Stimulated activated memory B cell treated with anti-CD40 and anti-IgM and Interleukin-4, amounts not matched to agents 10 μg/mL and 1 μg/mL and 100 μg/mL, for 72 hours (primary cell): ENCODE results near the gene ZGPAT.

Experiments
- ATAC-seq: fragments of 150-1000 bp; cut with Tn5 transposase; 2 replicates; pipeline ENCODE4 v1.10.0; 2021
- H3K27ac Mint-ChIP-seq: one replicate; pipeline ENCODE4 v1.8.0; 2022; ENCODE audit warnings: mild to moderate bottlenecking, mixed read lengths
- H3K27me3 Mint-ChIP-seq: one replicate; pipeline ENCODE4 v1.8.0; 2022; ENCODE audit warnings: mixed read lengths
- H3K36me3 Mint-ChIP-seq: one replicate; pipeline ENCODE4 v1.8.0; 2022; ENCODE audit warnings: mixed read lengths
- H3K4me1 Mint-ChIP-seq: one replicate; pipeline ENCODE4 v1.8.0; 2022; ENCODE audit warnings: mixed read lengths
- H3K4me3 Mint-ChIP-seq: one replicate; pipeline ENCODE4 v1.8.0; 2022; ENCODE audit warnings: mild to moderate bottlenecking, moderate library complexity, mixed read lengths
- H3K9me3 Mint-ChIP-seq: one replicate; pipeline ENCODE4 v1.8.0; 2022; ENCODE audit warnings: mixed read lengths

The ZGPAT gene

GRCh38 chr20:63759377-63759901 is 51.6 kb downstream of the ZGPAT start:
- Mint-ChIP-seq H3K9me3 (no peaks in the 10 kb centered on the region), H3K27me3 (peaks cover 20% of the 10 kb centered on the region), H3K36me3 (no peaks in the 10 kb centered on the region), H3K4me3 (no peak overlapping the region), H3K4me1 (no peaks in the 10 kb centered on the region), H3K27ac (no peak overlapping the region)
- no peak for ATAC-seq

DNA sequence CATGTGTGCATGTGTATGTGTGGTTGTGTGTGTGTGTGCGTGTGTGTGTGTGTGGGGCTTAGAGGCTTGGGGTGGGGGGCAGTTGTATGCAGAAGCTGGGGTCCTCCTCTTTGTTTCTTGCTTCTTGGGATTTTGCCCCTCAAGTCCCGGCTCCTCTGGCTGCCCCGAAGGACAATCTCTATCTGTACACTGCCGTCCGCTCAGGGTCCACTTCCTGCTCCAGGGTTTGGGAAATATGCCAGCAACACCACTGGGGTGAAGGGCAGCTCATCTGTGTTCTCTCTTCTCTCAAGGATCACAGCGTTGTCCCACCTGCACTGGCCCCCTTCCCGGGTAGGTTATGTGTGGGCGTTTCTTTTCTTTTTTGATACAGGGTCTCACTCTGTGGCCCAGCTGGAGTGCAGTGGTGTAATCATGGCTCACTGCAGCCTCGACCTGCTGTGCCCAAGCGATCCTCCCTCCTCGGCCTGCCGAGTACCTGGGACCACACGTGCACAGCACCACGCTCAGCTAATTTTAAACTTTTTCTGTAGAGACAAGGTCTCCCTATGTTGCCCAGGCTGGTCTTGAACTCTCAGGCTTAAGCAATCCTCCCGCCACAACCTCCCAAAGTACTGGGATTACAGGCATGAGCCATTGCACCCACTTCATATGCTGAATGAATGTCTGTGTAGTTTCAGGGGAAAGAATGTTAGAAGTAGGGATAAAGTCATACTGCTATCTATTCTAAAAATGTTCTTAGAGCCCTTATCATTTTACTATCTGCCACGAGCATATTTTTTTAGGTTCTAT is 57.4 kb downstream of the ZGPAT start:
- H3K4me1 Mint-ChIP-seq = no peaks in the 10 kb centered on the region
- no peak overlapping the region for H3K27ac Mint-ChIP-seq
- no peaks in the 10 kb centered on the region for H3K9me3 Mint-ChIP-seq
- no peak for ATAC-seq
- no peak overlapping the region for H3K4me3 Mint-ChIP-seq
- H3K36me3 Mint-ChIP-seq = peaks cover 6% of the 10 kb centered on the region
- H3K27me3 Mint-ChIP-seq = peaks cover 48% of the 10 kb centered on the region

- no peak overlapping the region for H3K4me3 Mint-ChIP-seq
Observed at GRCh38 chr20:63765902-63766301, 58.1 kb downstream of the ZGPAT start.

DNA sequence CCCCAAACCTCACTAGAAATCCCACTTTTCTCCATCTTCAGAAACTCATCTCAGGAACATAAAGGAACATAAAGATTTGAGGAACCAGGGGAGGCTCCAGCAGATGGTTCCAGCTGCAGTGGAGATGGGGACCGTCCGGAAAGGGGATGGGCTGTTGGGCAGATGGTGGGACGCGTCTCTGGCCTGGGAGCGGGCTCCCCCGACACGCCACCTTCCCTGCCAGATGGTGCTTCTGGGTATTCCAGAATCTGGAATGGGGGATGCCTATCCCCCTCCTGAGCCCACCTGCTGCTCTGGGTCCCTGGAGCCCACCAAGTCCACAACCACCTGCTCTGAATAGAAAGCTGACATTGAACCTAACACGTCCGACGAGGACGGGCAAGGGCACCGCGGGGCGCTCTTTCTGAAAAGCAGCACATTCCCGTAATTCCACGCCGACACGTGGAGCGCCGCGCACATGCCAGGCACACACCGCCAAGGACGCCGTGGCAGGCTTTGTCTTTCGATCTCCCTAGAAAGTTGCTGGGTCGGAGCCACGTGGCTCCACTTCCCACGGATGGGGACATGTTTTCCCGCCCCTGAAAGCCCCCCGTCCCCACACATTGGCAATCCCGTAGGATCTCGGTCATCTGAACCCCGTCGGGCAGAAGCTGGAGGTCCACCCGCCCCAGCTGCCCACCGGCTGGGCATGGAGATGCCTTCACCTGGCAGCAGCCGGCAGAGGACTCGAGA is 59.0 kb downstream of the ZGPAT start:
- no peak overlapping the region for H3K27ac Mint-ChIP-seq
- ATAC-seq = no peak
- H3K27me3 Mint-ChIP-seq = peaks cover 49% of the 10 kb centered on the region
- peaks cover 6% of the 10 kb centered on the region for H3K36me3 Mint-ChIP-seq
- H3K4me3 Mint-ChIP-seq = no peak overlapping the region
- H3K9me3 Mint-ChIP-seq = no peaks in the 10 kb centered on the region
- no peaks in the 10 kb centered on the region for H3K4me1 Mint-ChIP-seq

More at GRCh38 chr20:63765902-63766301, 58.1 kb downstream of the ZGPAT start:
- peaks cover 49% of the 10 kb centered on the region for H3K27me3 Mint-ChIP-seq
- H3K36me3 Mint-ChIP-seq = peaks cover 6% of the 10 kb centered on the region
- no peaks in the 10 kb centered on the region for H3K9me3 Mint-ChIP-seq
- no peak for ATAC-seq
- H3K27ac Mint-ChIP-seq = no peak overlapping the region
- H3K4me1 Mint-ChIP-seq = no peaks in the 10 kb centered on the region

DNA sequence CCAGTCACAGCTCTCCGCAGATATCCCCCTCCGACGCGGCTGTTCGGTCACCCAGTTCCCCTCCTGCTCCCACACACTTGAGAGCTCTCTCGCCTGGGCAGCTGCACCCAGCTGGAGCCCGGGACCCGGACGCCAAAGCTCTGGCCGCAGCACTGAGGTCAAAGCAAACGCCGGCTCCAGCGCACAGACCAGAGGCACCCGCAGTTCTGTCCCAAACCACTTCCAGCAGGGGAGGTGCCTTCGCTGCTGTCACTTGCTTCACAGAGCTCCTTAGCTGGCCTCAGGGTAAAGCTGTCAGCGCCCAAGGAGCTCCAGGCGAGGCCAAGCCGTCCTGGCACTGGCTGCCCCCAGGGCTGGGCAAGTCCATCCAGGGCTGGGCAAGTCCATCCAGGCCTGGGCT is 59.6 kb downstream of the ZGPAT start:
- Mint-ChIP-seq H3K27ac (no peak overlapping the region), H3K36me3 (peaks cover 6% of the 10 kb centered on the region), H3K4me1 (no peaks in the 10 kb centered on the region), H3K4me3 (no peak overlapping the region), H3K27me3 (peaks cover 52% of the 10 kb centered on the region), H3K9me3 (no peaks in the 10 kb centered on the region)
- no peak for ATAC-seq

GRCh38 chr20:63767886-63768285 is 60.0 kb downstream of the ZGPAT start:
- H3K4me3 Mint-ChIP-seq = no peak overlapping the region
- H3K36me3 Mint-ChIP-seq = peaks cover 6% of the 10 kb centered on the region
- H3K9me3 Mint-ChIP-seq = no peaks in the 10 kb centered on the region
- peaks cover 56% of the 10 kb centered on the region for H3K27me3 Mint-ChIP-seq
- ATAC-seq = no peak
- no peaks in the 10 kb centered on the region for H3K4me1 Mint-ChIP-seq
- no peak overlapping the region for H3K27ac Mint-ChIP-seq

DNA sequence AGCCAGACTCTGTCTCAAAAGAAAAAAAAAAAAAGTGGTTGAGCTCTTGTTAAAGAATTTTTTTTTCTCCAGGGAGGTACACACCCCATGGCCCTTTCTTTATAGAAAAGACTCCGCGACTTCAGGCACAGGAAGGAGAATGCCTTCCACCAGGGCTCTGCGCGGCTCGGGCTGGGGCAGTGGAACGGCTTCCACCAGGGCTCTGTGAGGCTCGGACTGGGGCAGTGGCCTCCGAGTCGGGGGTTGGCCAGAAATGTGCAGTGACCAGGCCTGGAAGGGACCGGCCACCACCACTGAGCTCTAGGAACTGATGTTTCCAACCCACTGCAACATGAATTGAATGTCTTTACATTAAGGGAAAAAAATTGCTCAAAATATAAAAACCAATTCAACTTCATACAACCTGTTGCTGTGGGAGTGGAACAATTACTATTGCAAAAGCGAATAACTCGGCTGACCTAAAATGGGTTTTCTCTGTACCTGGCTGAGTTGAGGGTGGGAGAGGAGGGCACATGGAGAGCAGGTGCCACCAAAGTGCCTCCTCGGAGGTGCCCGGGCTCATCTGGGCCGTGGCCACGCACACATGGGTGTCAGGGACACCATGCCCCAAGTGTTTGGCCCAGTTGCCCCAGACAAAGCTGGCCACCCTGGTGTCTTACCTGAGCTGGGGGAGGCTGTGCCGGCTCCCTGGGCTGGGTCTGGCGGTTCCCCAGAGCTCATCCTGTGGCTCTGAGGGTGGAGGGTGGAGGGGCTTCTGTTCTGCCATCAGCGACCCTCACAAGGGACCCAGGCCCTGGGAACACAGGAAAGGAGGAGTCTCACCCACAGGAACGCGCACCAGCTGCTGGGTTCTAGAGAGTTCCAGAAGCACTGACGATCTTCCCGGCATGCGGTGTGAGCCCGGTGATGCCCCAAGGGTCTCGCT is 61.0 kb downstream of the ZGPAT start:
- Mint-ChIP-seq H3K27ac (no peak overlapping the region), H3K27me3 (peaks cover 62% of the 10 kb centered on the region), H3K9me3 (no peaks in the 10 kb centered on the region), H3K4me1 (no peaks in the 10 kb centered on the region), H3K36me3 (peaks cover 6% of the 10 kb centered on the region), H3K4me3 (no peak overlapping the region)
- ATAC-seq = no peak

- peaks cover 4% of the 10 kb centered on the region for H3K36me3 Mint-ChIP-seq
- H3K9me3 Mint-ChIP-seq = no peaks in the 10 kb centered on the region
- no peak for ATAC-seq
- no peaks in the 10 kb centered on the region for H3K4me1 Mint-ChIP-seq
- no peak overlapping the region for H3K4me3 Mint-ChIP-seq
- no peak overlapping the region for H3K27ac Mint-ChIP-seq
- H3K27me3 Mint-ChIP-seq = peaks cover 70% of the 10 kb centered on the region
Observed at GRCh38 chr20:63769891-63770474, 62.1 kb downstream of the ZGPAT start.

- no peaks in the 10 kb centered on the region for H3K9me3 Mint-ChIP-seq
- H3K4me3 Mint-ChIP-seq = no peak overlapping the region
- peaks cover 68% of the 10 kb centered on the region for H3K27me3 Mint-ChIP-seq
- no peak overlapping the region for H3K27ac Mint-ChIP-seq
- H3K36me3 Mint-ChIP-seq = no peaks in the 10 kb centered on the region
- H3K4me1 Mint-ChIP-seq = no peaks in the 10 kb centered on the region
- ATAC-seq = no peak
Observed at GRCh38 chr20:63771046-63771707, 63.3 kb downstream of the ZGPAT start.

DNA sequence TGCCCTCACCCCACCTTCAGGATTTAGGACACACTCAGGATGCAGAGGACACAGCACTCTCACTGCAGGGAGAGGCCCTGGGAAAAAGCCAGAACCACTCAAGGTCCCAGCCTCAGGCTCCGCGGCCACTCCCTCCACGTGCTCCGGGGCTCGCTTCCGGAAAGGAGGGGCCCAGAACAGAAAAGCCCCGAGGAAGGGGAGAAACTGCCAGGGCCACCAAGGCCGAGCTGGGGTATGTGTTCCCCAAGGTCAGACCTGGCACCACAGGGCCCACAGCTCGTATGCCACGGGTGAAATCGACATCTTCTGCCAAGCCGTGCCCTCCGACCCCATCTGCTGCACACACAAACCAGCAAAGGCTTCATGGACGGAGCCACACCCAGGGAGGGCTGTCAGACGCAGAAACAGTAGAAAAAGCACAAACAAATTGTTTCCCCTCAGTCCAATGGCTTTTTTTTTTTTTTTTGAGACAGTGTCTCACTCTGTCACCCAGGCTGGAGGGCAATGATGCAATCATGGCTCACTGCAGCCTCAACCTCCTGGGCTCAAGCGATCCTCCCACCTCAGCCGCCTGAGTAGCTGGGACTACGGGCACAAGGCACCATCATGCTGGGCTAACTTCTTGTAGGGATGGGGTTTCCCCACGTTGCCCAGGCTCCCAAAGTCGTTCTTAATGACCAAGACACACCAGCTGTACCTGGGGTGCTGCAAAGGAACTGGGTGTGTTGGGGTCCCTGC is 65.1 kb downstream of the ZGPAT start:
- peaks cover 64% of the 10 kb centered on the region for H3K27me3 Mint-ChIP-seq
- ATAC-seq = no peak
- H3K4me1 Mint-ChIP-seq = no peaks in the 10 kb centered on the region
- no peak overlapping the region for H3K4me3 Mint-ChIP-seq
- H3K9me3 Mint-ChIP-seq = no peaks in the 10 kb centered on the region
- H3K36me3 Mint-ChIP-seq = no peaks in the 10 kb centered on the region
- no peak overlapping the region for H3K27ac Mint-ChIP-seq

- Mint-ChIP-seq H3K9me3 (no peaks in the 10 kb centered on the region), H3K4me1 (no peaks in the 10 kb centered on the region), H3K27ac (no peak overlapping the region), H3K27me3 (peaks cover 60% of the 10 kb centered on the region), H3K4me3 (no peak overlapping the region), H3K36me3 (no peaks in the 10 kb centered on the region)
- no peak for ATAC-seq
Observed at GRCh38 chr20:63773571-63774241, 65.9 kb downstream of the ZGPAT start.

GRCh38 chr20:63774306-63774705 is 66.5 kb downstream of the ZGPAT start:
- Mint-ChIP-seq H3K4me1 (no peaks in the 10 kb centered on the region), H3K36me3 (no peaks in the 10 kb centered on the region), H3K27ac (no peak overlapping the region), H3K9me3 (no peaks in the 10 kb centered on the region), H3K27me3 (peaks cover 59% of the 10 kb centered on the region), H3K4me3 (no peak overlapping the region)
- no peak for ATAC-seq
